ENCODE measurements around the gene FHOD3.

FHOD3 gene

DNA sequence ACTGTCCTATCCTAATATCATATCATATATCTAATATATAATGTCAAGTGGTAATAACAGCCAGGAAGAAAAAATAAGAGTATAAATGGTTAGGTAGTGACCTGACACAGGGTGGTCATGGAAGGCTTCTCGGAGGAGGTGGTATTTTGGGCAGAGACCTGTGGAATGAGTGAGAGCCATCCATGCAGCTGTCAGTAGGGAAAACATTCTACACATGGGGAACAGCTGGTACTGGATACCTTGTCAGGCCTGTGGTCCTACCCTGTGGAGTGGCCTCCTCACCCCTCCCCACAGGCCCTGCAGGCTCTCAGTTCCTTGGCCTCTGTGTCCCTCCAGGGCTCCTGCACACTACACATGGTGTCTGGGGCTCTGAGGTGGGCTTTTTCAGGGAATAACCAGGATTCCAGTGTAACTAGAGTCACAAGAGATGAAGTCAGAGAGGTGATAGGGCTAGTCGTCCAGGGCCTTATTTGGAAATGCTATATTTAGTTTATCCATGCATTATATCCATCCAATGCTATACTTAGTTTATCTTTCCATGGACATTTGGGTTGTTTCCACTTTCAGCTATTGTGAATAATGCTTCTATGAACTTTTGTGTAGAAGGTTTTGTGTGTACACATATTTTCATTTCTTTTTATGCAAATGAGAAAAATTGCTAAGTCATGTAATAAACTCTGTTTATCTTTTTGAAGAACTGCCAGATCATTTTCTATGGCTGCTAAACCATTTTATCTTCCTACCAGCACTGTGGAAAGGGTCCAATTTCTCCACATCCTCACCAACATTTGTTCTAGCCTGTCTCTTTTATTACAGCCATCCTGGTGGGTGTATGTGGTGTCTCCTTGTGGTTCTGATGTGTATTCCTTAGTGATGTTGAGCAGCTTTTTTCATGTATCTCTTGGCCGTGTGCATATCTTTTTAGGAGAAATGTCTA lies 455.7 kb downstream of the FHOD3 start:
- TF ChIP-seq, protein P1, sequence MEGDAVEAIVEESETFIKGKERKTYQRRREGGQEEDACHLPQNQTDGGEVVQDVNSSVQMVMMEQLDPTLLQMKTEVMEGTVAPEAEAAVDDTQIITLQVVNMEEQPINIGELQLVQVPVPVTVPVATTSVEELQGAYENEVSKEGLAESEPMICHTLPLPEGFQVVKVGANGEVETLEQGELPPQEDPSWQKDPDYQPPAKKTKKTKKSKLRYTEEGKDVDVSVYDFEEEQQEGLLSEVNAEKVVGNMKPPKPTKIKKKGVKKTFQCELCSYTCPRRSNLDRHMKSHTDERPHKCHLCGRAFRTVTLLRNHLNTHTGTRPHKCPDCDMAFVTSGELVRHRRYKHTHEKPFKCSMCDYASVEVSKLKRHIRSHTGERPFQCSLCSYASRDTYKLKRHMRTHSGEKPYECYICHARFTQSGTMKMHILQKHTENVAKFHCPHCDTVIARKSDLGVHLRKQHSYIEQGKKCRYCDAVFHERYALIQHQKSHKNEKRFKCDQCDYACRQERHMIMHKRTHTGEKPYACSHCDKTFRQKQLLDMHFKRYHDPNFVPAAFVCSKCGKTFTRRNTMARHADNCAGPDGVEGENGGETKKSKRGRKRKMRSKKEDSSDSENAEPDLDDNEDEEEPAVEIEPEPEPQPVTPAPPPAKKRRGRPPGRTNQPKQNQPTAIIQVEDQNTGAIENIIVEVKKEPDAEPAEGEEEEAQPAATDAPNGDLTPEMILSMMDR (IDR thresholded peaks at IDR 0.05; ENCODE audit: extremely low read depth, missing control alignments) = no peak
- DNase-seq (ENCODE audit: low spot score) = no peak

DNA sequence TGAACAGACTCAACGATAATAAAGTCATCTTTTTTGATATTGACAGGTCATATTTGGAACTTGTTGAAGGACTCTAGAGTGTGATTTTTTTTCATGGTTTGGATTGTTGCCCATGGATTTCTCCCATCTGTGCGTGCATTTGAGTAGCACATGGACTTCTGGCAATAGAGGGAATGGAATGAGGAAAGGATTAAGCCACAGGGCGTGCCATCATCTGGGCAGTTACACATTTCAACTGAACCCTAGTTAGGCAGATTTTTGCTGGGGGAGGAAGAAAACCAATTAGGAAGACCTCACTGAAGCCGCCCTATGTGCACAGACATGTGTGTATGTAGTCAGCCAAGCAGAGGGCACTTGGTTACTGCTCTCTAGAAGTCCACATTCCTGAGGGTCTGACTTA lies 458.7 kb downstream of the FHOD3 start:
- no peak for DNase-seq (ENCODE audit: low spot score)
- TF ChIP-seq, protein P1 (IDR thresholded peaks at IDR 0.05; ENCODE audit: extremely low read depth, missing control alignments) = no peak

DNA sequence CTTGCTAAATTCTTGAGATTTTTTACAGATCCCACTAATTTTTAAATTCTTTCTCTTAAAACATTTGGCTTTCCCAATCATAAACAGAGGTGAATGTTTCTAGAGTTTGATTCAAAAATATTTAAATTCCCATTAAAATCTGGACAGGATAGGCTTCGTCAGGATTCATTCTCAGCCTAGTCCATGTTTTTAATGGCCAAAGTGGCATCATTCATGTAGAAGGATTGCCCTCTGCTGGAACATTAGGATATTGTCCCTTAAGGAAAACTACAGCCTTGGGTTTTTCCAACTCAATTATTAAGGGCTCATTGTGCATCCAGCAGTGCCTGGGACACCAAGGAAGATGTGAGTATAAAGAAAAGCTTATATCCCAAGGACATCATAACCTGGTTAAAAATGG lies 459.6 kb downstream of the FHOD3 start:
- TF ChIP-seq, protein P1 (IDR thresholded peaks at IDR 0.05; ENCODE audit: extremely low read depth, missing control alignments) = no peak
- peak; percentile 47 for DNase-seq (ENCODE audit: low spot score)

DNA sequence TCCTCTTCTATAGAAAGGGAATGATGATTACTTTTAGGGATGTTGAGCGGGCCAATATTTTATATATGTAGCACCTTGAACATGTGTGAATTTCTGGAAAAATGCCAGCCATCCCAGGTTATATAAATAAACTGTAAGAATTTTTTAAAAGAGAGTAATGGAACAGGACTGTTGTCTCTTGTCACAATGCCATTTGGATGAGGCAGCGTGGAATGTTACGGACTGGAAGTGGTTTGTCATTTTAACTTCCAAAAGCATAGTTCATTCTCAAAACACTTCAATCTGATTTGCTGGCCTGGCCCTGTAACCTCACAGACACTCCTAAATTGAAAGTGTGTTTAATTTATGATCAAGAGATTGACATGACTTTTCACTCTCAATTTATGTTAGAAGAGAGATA lies 460.5 kb downstream of the FHOD3 start:
- TF ChIP-seq, protein P1 (IDR thresholded peaks at IDR 0.05; ENCODE audit: extremely low read depth, missing control alignments) = no peak
- no peak for DNase-seq (ENCODE audit: low spot score)

DNA sequence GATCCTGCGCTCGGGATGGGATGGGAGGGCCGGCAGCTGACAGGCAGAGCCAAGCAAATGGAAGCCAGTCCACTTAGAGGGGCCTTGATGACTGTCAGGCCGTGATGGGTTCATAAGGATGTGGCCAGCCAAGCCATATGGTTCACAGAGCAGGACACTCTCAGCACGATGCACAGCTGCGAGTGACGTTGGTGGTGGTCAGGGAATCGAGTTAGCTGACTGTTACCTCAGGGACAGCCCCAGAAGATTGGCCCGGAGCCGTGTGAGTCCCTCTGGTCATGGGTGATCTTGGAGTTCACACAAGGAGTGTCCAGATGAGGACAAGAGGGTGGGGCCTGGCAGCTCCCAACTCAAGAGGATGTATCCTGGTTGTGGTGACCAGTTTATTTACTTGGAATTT lies 461.1 kb downstream of the FHOD3 start:
- DNase-seq (ENCODE audit: low spot score) = no peak
- TF ChIP-seq, protein P1 (IDR thresholded peaks at IDR 0.05; ENCODE audit: extremely low read depth, missing control alignments) = no peak

DNA sequence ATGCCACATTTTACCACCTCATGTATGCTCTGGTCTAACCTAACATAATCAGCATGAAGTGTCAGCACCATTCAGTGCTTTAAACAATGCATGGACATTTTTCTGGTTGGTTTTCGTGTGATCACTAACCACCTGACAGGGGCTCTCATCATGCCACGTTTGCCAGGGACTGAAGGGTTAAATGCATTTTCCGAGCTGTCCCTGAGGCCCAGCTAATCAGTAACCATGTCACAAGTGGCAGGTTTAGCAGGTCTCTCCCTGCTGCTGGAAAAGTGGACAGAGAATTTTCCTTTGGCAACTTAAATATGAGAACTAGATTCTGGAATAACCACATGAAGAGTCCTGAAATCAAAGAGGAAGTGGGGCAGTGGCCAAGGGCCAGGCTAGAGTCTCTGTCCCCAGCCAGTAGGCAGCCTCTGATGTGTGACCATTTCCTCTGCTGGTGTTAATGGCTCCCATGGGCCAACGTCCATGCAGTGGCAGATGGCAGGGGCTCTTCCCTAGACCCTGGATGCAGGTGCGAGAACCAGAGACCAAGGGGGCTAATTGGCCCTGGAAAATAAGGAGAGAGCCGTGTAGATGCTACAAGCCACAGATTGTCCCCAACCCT lies 461.8 kb downstream of the FHOD3 start:
- TF ChIP-seq, protein P1 (IDR thresholded peaks at IDR 0.05; ENCODE audit: extremely low read depth, missing control alignments) = no peak
- no peak for DNase-seq (ENCODE audit: low spot score)

DNA sequence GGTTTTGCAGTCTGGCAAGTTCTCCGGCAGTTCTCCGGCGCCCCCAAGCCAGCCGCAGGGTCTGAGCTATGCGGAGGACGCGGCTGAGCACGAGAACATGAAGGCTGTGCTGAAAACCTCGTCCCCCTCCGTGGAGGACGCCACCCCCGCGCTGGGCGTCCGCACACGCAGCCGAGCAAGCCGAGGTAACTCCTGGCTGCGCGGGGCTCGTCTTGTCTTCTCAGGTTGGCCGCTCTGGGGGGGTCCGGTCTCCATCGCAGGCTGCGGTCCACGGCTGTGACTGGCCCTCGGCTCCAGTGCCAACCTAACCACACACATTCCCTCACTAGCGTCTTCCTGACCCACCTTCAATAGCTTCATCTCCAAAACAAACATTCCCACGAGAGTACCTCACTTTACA lies 463.1 kb downstream of the FHOD3 start:
- TF ChIP-seq, protein P1 (IDR thresholded peaks at IDR 0.05; ENCODE audit: extremely low read depth, missing control alignments) = no peak
- no peak for DNase-seq (ENCODE audit: low spot score)

Measured in GM20000 (cell line).